Neural cell (in vitro differentiated cells): ENCODE data around the gene DPY30. TPM values are rescaled to one million over a fixed set of nuclear protein-coding genes. Genes with fewer than 3 reads are reported as not detected.
"Not testable (repeated sequence)": the region's sequence is repeated elsewhere in the genome, so short reads cannot be mapped to it uniquely, and the experiment has no call there.

ENCODE experiments used
- H2AFZ ChIP-seq: fragments of 200-600, 300-800 bp; sonication (generic), shearing (Covaris generic); 2 replicates; pipeline ENCODE4 v1.6.0; 2014; ENCODE audit warnings: low read depth, mild to moderate bottlenecking, antibody characterized with exemption, low read length, moderate library complexity
- H3F3A ChIP-seq: fragments of 200-600 bp; shearing (Covaris generic); 2 replicates; pipeline ENCODE4 v1.6.1; 2016; ENCODE audit warnings: mild to moderate bottlenecking, moderate library complexity, mixed read lengths, antibody characterized with exemption, low read length; ENCODE audit not compliant: insufficient read depth, poor library complexity, severe bottlenecking
- H3K27ac ChIP-seq: fragments of 200-600, 300-800 bp; sonication (generic), shearing (Covaris generic); 2 replicates; pipeline ENCODE4 v1.5.1; 2014; ENCODE audit warnings: mild to moderate bottlenecking, low read length, moderate library complexity
- H3K27me3 ChIP-seq: fragments of 300-800, 200-600 bp; sonication (generic), shearing (Covaris generic); 2 replicates; pipeline ENCODE4 v1.6.0; 2014; ENCODE audit warnings: mild to moderate bottlenecking, low read depth, low read length, moderate library complexity; ENCODE audit not compliant: insufficient read depth
- H3K36me3 ChIP-seq: fragments of 300-800, 200-600 bp; sonication (generic), shearing (Covaris generic); 2 replicates; pipeline ENCODE4 v1.5.1; 2014; ENCODE audit warnings: mild to moderate bottlenecking, antibody characterized with exemption, low read length, moderate library complexity; ENCODE audit not compliant: insufficient read depth
- H3K4me2 ChIP-seq: fragments of 300-800, 200-600 bp; sonication (generic), shearing (Covaris generic); 2 replicates; pipeline ENCODE4 v1.6.0; 2014; ENCODE audit warnings: mild to moderate bottlenecking, low read length
- H3K4me3 ChIP-seq: fragments of 300-800, 200-600 bp; sonication (generic), shearing (Covaris generic); 2 replicates; pipeline ENCODE4 v1.5.1; 2014; ENCODE audit warnings: mild to moderate bottlenecking, low read length, moderate library complexity
- H3K79me2 ChIP-seq: fragments of 200-600 bp; shearing (Covaris generic); replicated peaks from 2 replicates; pipeline ENCODE4 v1.6.0; 2014; ENCODE audit warnings: mild to moderate bottlenecking, low read length, moderate library complexity; ENCODE audit not compliant: insufficient read depth
- H3K9ac ChIP-seq: fragments of 300-800, 200-600 bp; sonication (generic), shearing (Covaris generic); 2 replicates; pipeline ENCODE4 v1.6.1; 2016; ENCODE audit warnings: mild to moderate bottlenecking, low read length, mixed read lengths
- H3K9me2 ChIP-seq: fragments of 200-600 bp; shearing (Covaris generic); 2 replicates; pipeline ENCODE4 v1.6.1; 2016; ENCODE audit warnings: mild to moderate bottlenecking, low read length, mixed read lengths; ENCODE audit not compliant: insufficient read depth
- H3K9me3 ChIP-seq: fragments of 200-600, 300-800 bp; sonication (generic), shearing (Covaris generic); 2 replicates; pipeline ENCODE4 v1.6.1; 2016; ENCODE audit warnings: mild to moderate bottlenecking, mixed run types, low read length, moderate library complexity, mixed read lengths
- H4K20me1 ChIP-seq: fragments of 200-600 bp; shearing (Covaris generic); 2 replicates; pipeline ENCODE4 v1.6.1; 2016; ENCODE audit warnings: mild to moderate bottlenecking, mixed run types; ENCODE audit not compliant: insufficient read depth
- EP300 ChIP-seq: fragments of 450-650 bp; conservative IDR thresholded peaks from 2 replicates; pipeline ENCODE4 v1.6.1; 2014; ENCODE audit warnings: antibody characterized with exemption, mild to moderate bottlenecking, moderate library complexity; ENCODE audit not compliant: poor library complexity, severe bottlenecking
- EZH2 ChIP-seq: fragments of 200-600, 300-800 bp; shearing (Covaris generic), sonication (generic); IDR thresholded peaks from 2 replicates; pipeline ENCODE4 v1.6.1; 2014; ENCODE audit warnings: antibody characterized with exemption, low read length, borderline replicate concordance, mild to moderate bottlenecking; ENCODE audit not compliant: insufficient read depth, poor library complexity, severe bottlenecking
- MXI1 ChIP-seq: fragments of 450-650 bp; conservative IDR thresholded peaks from 2 replicates; pipeline ENCODE4 v1.6.1; 2014; ENCODE audit warnings: antibody characterized with exemption, mild to moderate bottlenecking; ENCODE audit not compliant: poor library complexity, severe bottlenecking
- POLR2AphosphoS5 ChIP-seq: IDR thresholded peaks from 2 replicates; pipeline ENCODE4 v1.6.1; 2012
- RAD21 ChIP-seq: fragments of 450-650 bp; conservative IDR thresholded peaks from 2 replicates; pipeline ENCODE4 v1.6.1; 2014; ENCODE audit warnings: antibody characterized with exemption, mild to moderate bottlenecking, moderate library complexity
- REST ChIP-seq: IDR thresholded peaks from 2 replicates; pipeline ENCODE4 v1.6.1; 2012; ENCODE audit warnings: borderline replicate concordance
- SMC3 ChIP-seq: fragments of 450-650 bp; conservative IDR thresholded peaks from 2 replicates; pipeline ENCODE4 v1.6.1; 2014; ENCODE audit warnings: antibody characterized with exemption, mild to moderate bottlenecking, moderate library complexity; ENCODE audit not compliant: poor library complexity
- TAF1 ChIP-seq: IDR thresholded peaks from 2 replicates; pipeline ENCODE4 v1.6.1; 2012; ENCODE audit warnings: low read depth
- polyA plus RNA-seq: library from polyadenylated mRNA; depleted of rRNA; stranded (reverse); fragments of >200 nt; gene quantifications from 2 replicates; pipeline ENCODE4 v1.2.3, GENCODE V29; 2014
- TF ChIP-seq, protein P1 (sequence below): fragments of 450-650 bp; IDR thresholded peaks from 2 replicates; pipeline ENCODE4 v1.5.1; 2014; ENCODE audit warnings: antibody characterized with exemption, mild to moderate bottlenecking, moderate library complexity; ENCODE audit not compliant: poor library complexity, severe bottlenecking

The DPY30 gene
- polyA plus RNA-seq, 1 donor from 2014 or later: 201 TPM

GRCh38 chr2:32060266-32060665, 20.7 kb upstream of the DPY30 start:
- H4K20me1 ChIP-seq: no peaks in the 10 kb centered on the region
- H3K4me3 ChIP-seq: no peak overlapping the region
- TF ChIP-seq REST (no peak), POLR2AphosphoS5 (no peak), MXI1 (no peak), SMC3 (no peak), RAD21 (no peak), EZH2 (no peak), EP300 (no peak), TAF1 (no peak)
- TF ChIP-seq, protein P1, sequence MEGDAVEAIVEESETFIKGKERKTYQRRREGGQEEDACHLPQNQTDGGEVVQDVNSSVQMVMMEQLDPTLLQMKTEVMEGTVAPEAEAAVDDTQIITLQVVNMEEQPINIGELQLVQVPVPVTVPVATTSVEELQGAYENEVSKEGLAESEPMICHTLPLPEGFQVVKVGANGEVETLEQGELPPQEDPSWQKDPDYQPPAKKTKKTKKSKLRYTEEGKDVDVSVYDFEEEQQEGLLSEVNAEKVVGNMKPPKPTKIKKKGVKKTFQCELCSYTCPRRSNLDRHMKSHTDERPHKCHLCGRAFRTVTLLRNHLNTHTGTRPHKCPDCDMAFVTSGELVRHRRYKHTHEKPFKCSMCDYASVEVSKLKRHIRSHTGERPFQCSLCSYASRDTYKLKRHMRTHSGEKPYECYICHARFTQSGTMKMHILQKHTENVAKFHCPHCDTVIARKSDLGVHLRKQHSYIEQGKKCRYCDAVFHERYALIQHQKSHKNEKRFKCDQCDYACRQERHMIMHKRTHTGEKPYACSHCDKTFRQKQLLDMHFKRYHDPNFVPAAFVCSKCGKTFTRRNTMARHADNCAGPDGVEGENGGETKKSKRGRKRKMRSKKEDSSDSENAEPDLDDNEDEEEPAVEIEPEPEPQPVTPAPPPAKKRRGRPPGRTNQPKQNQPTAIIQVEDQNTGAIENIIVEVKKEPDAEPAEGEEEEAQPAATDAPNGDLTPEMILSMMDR: no peak
- no peak overlapping the region for H3K27ac ChIP-seq
- H3K9me2 ChIP-seq: no peaks in the 10 kb centered on the region
- H3K27me3 ChIP-seq: no peaks in the 10 kb centered on the region
- no peak overlapping the region for H3K4me2 ChIP-seq
- H3K79me2 ChIP-seq: peaks cover 7% of the 10 kb centered on the region
- no peak overlapping the region for H2AFZ ChIP-seq
- no peak overlapping the region for H3K9ac ChIP-seq
- no peaks in the 10 kb centered on the region for H3K36me3 ChIP-seq
- no peaks in the 10 kb centered on the region for H3K9me3 ChIP-seq
- peaks cover 6% of the 10 kb centered on the region for H3F3A ChIP-seq

GRCh38 chr2:32058130-32058529, 18.5 kb upstream of the DPY30 start:
- H3K79me2 ChIP-seq: no peaks in the 10 kb centered on the region

DNA sequence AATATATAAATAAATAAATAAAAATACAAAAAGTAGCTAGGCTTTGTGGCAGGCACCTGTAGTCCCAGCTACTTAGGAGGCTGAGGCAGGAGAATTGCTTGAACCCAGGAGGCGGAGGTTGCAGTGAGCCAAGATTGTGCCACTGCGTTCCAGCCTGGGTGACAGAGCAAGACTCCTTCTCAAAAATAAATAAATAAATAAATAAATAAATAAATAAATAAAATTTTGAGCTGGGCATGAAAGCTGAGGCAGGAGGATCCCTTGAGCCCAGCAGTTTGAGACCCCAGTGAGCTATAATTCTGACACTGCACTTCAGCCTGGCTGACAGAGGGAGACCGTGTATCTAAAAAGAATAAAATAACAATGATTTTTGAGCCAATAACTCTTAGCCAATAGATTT, 15.0 kb upstream of the DPY30 start:
- not testable (repeated sequence) for H3F3A ChIP-seq, H3K27me3 ChIP-seq, H3K79me2 ChIP-seq, H3K9me2 ChIP-seq, H3K27ac ChIP-seq, H2AFZ ChIP-seq, H4K20me1 ChIP-seq, H3K4me3 ChIP-seq, H3K4me2 ChIP-seq, H3K9me3 ChIP-seq, H3K9ac ChIP-seq, H3K36me3 ChIP-seq

More at GRCh38 chr2:32058130-32058529, 18.5 kb upstream of the DPY30 start:
- Histone ChIP-seq H3K4me3 (no peak overlapping the region), H2AFZ (no peak overlapping the region), H3K9me3 (no peaks in the 10 kb centered on the region), H3K27me3 (no peaks in the 10 kb centered on the region), H4K20me1 (no peaks in the 10 kb centered on the region), H3K9me2 (no peaks in the 10 kb centered on the region), H3F3A (peaks cover 6% of the 10 kb centered on the region), H3K9ac (no peak overlapping the region), H3K36me3 (no peaks in the 10 kb centered on the region), H3K27ac (no peak overlapping the region), H3K4me2 (no peak overlapping the region)
- TF ChIP-seq RAD21: no peak
